HT-29 (cell line): ENCODE results near the gene TOPBP1. TPM values are rescaled to one million over a fixed set of nuclear protein-coding genes. Genes with fewer than 3 reads are reported as not detected.
"Not testable (repeated sequence)": the region's sequence is repeated elsewhere in the genome, so short reads cannot be mapped to it uniquely, and the experiment has no call there.

Source experiments
- DNase-seq: peaks from one replicate; pipeline ENCODE4 v3.0.0-alpha.2; 2015; ENCODE audit warnings: low spot score
- small RNA-seq: library from RNA; depleted of rRNA; stranded (forward); fragments of <200 nt; gene quantifications from one replicate; pipeline ENCODE3, GENCODE V24; 2014
- total RNA-seq: library from RNA; depleted of rRNA; stranded (reverse); fragments of >200 nt; shearing (Covaris generic); gene quantifications from 2 replicates; pipeline ENCODE4 v1.2.3, GENCODE V29; 2014; rRNA removed

The TOPBP1 gene
- total RNA-seq, 1 experiment from 2014 or later, result 33.7 TPM

GRCh38 chr3:133572158-133573053, 89.3 kb downstream of the TOPBP1 start:
- no peak for DNase-seq

GRCh38 chr3:133570937-133571320, 90.8 kb downstream of the TOPBP1 start:
- no peak for DNase-seq

- DNase-seq, result peak; percentile 42
Measured at GRCh38 chr3:133570139-133570936, 91.4 kb downstream of the TOPBP1 start.

DNA sequence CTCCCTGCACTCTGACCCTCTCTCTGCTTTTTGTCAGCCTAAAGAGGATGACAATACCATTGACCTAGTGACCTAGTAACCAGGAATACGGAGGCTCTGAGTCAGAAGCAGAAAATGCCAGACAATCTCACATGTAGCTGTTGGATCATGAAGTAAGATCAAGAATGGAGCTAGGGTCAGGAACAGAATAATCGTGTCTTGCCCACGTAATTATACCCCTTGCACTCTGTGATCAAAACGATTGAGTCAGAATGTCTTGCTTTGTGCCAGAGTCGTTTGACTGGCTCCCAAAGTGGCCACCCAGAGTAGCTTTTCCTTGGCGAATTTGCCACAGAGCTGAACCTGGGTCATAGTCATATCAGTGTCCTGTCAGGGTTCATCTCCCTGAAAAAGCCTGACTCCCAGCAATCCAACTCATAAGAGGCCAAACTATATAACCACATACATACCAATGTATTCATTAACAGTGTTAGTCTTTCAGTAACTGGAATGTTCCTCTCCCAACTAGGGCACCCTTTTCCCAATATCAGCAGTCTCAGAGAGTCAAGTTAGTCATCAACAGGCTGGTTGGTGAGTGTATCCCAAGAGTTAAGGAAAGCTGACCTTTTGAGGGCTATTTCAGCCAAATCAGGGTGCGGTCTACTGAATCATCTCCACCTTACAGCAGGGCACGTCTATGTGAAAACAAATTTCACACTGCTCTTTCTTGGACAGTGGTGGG, 93.3 kb downstream of the TOPBP1 start:
- DNase-seq, result no peak

DNA sequence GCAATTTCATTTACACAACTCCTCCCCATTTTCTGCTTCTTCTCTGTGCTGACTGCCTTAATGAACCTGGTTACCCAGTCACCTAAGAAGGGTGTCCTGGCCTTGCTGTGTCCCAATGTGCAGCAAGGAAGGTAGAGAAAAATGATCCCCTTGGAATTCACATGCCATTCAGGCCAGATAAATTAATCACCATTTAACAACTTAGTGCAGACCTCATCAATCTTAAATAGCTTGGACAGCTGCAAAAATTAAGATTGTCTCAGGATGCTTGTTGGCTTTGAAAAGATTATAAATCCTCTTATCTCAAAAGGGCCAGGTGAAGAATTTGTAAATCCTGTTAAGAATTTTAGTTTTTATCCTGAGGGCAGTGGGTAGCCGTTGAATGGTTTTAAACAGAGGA, 97.9 kb downstream of the TOPBP1 start:
- DNase-seq, result no peak

- no peak for DNase-seq
Measured at GRCh38 chr3:133563186-133563591, 98.6 kb downstream of the TOPBP1 start.

- no peak for DNase-seq
Measured at GRCh38 chr3:133562376-133562775, 99.4 kb downstream of the TOPBP1 start.

DNA sequence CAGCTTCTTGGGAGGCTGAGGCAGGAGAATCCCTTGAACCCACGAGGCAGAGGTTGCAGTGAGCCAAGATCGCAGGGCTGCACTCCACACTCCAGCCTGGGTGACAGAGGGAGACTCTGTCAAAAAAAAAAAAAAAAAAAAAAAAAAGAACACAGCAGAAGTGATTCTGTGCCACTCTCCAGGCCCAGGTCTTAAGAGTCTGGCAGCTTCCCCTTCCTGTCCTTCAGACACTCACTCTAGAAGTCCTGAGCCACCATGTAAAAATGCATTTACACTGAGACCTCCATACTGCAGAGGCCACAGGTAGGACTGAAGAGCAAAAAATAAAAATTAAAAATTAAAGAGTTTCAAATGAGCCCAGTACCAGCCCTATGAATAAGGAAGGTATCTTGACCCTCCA, 100.1 kb downstream of the TOPBP1 start:
- no peak for DNase-seq

GRCh38 chr3:133551589-133551988, 110.2 kb downstream of the TOPBP1 start:
- DNase-seq, result not testable (repeated sequence)

Small RNA genes within 50 kb of the gene (small RNA-seq; reads per million reads assigned to genes)
- gene RF00438 (not detected), gene RNA5SP140 (0.93 reads per million, percentile 30 among the genes with 10 or more reads in this experiment), gene RNU6-678P (not detected)

Other genes starting within 250 kb of the TOPBP1 start
- gene CDV3, start 88.3 kb downstream of the TOPBP1 start, total RNA-seq, result 73.9 and 79.6 TPM in 2 replicates
- 0.03 TPM in 1 of 2 replicates, not detected in the other for gene TF, start 84.5 kb upstream of the TOPBP1 start, total RNA-seq
- 69.7 and 74.8 TPM in 2 replicates for gene SRPRB, start 143.9 kb upstream of the TOPBP1 start, total RNA-seq
- not detected in 2 replicates for gene RAB6B, start 233.9 kb upstream of the TOPBP1 start, total RNA-seq